HCT116 (cell line): ENCODE data around the gene TLE5. TPM values are rescaled to one million over a fixed set of nuclear protein-coding genes. Genes with fewer than 3 reads are reported as not detected.

Source experiments
- ATAC-seq: fragments of 200-7000 bp; cut with Tn5 transposase; 2 replicates; pipeline ENCODE4 v1.9.1; 2020; ENCODE audit warnings: mild to moderate bottlenecking, moderate library complexity
- BruUV-seq: library from RNA; stranded (reverse); fragments of 400-500 nt; replicated peaks from 2 replicates; lab custom pipeline; 2021; lab: Mats Ljungman, UMichigan
- CTCF ChIA-PET: fragments of 300-600 bp; sonication (Branson Sonifier 250); formaldehyde crosslinking; loops from one replicate; lab custom pipeline; 2021; ENCODE audit warnings: antibody characterized with exemption; lab: Charles Lee
- POLR2A ChIA-PET: fragments of 300-600, 350-600 bp; sonication (Branson Sonifier 250); formaldehyde crosslinking; loops from one replicate; lab custom pipeline; 2021; ENCODE audit warnings: antibody characterized with exemption; lab: Charles Lee
- RAD21 ChIA-PET, 2 experiments: fragments of 300-600 bp; sonication (Branson Sonifier 250); formaldehyde crosslinking; loops; one replicate each; lab custom pipeline; 2023; ENCODE audit warnings: low total read pairs in 2 of 2; ENCODE audit not compliant: uncharacterized antibody in 2 of 2, unreplicated experiment in 2 of 2, low non-redundant PET in 1 of 2; lab: Charles Lee
- DNase-seq: peaks from one replicate; pipeline ENCODE4 v3.0.0-alpha.2; 2010; ENCODE audit warnings: low read depth, low spot score
- H2AFZ ChIP-seq: fragments of 200-600 bp; shearing (Covaris generic), sonication (generic); 2 replicates; pipeline ENCODE4 v1.6.1; 2017; ENCODE audit warnings: low read depth, mixed run types, mixed read lengths, antibody characterized with exemption, low read length; ENCODE audit not compliant: poor library complexity, severe bottlenecking
- H3K27ac ChIP-seq: 2 replicates; pipeline ENCODE4 v1.5.1; 2012; ENCODE audit warnings: low read depth, low read length
- H3K27me3 ChIP-seq: fragments of 200-600 bp; sonication (generic); 2 replicates; pipeline ENCODE4 v1.6.1; 2016; ENCODE audit warnings: mixed run types, low read length, mixed read lengths; ENCODE audit not compliant: insufficient read depth
- H3K36me3 ChIP-seq, 2 experiments: fragments of 200-500 bp in 1 of 2; fragments of 200-600 bp in 1 of 2; sonication (Bioruptor generic) in 1 of 2; sonication (generic) in 1 of 2; 2 replicates each; pipeline versions ENCODE4 v1.5.1 to v1.6.1; 2014 to 2016; ENCODE audit warnings: low read length in 2 of 2, inconsistent platforms in 1 of 2, mixed read lengths in 1 of 2, mixed run types in 1 of 2; ENCODE audit not compliant: insufficient read depth in 2 of 2, control insufficient read depth in 1 of 2
- H3K4me1 ChIP-seq, 2 experiments: fragments of 200-600 bp in 1 of 2; sonication (generic) in 1 of 2; 2 replicates each; pipeline versions ENCODE4 v1.5.1 to v1.6.1; 2012 to 2017; ENCODE audit warnings: low read length in 2 of 2, inconsistent platforms in 1 of 2, mild to moderate bottlenecking in 1 of 2, mixed read lengths in 1 of 2, mixed run types in 1 of 2, moderate library complexity in 1 of 2; ENCODE audit not compliant: insufficient read depth in 2 of 2, control insufficient read depth in 1 of 2
- H3K4me2 ChIP-seq: fragments of 200-600 bp; sonication (generic); 2 replicates; pipeline ENCODE4 v1.6.1; 2017; ENCODE audit warnings: mixed run types, low read length, mixed read lengths
- H3K4me3 ChIP-seq, 2 experiments: fragments of 200-600 bp in 1 of 2; sonication (generic) in 1 of 2; replicated peaks in 1 of 2; 2 replicates each; pipeline ENCODE4 v1.5.1; 2011 to 2016; ENCODE audit warnings: low read length in 2 of 2, control low read depth in 1 of 2, low read depth in 1 of 2, mild to moderate bottlenecking in 1 of 2, mixed read lengths in 1 of 2, mixed run types in 1 of 2
- H3K79me2 ChIP-seq: fragments of 200-600 bp; sonication (generic); 2 replicates; pipeline ENCODE4 v1.6.1; 2017; ENCODE audit warnings: mild to moderate bottlenecking, mixed run types, low read length, moderate library complexity, mixed read lengths; ENCODE audit not compliant: insufficient read depth
- H3K9ac ChIP-seq: fragments of 200-600 bp; sonication (generic); 2 replicates; pipeline ENCODE4 v1.6.1; 2016; ENCODE audit warnings: low read length, mixed read lengths
- H3K9me2 ChIP-seq: fragments of 200-600 bp; sonication (generic), shearing (Covaris generic); 2 replicates; pipeline ENCODE4 v1.6.1; 2017; ENCODE audit warnings: mixed run types, mild to moderate bottlenecking, moderate library complexity; ENCODE audit not compliant: insufficient read depth
- H3K9me3 ChIP-seq, 2 experiments: fragments of 200-500 bp in 1 of 2; fragments of 200-600 bp in 1 of 2; sonication (Bioruptor generic) in 1 of 2; sonication (generic) in 1 of 2; 2 replicates each; pipeline ENCODE4 v1.6.1; 2014 to 2017; ENCODE audit warnings: low read length in 2 of 2, mixed read lengths in 2 of 2, inconsistent platforms in 1 of 2, low read depth in 1 of 2, mild to moderate bottlenecking in 1 of 2, mixed run types in 1 of 2, moderate library complexity in 1 of 2; ENCODE audit not compliant: control insufficient read depth in 1 of 2, insufficient read depth in 1 of 2
- H4K20me1 ChIP-seq: fragments of 200-600 bp; sonication (generic), shearing (Covaris generic); 2 replicates; pipeline ENCODE4 v1.6.1; 2017; ENCODE audit warnings: mixed run types, mild to moderate bottlenecking, moderate library complexity; ENCODE audit not compliant: insufficient read depth
- ATF3 ChIP-seq: IDR thresholded peaks from 2 replicates; pipeline ENCODE4 v1.6.1; 2012
- CBX3 ChIP-seq: IDR thresholded peaks from 2 replicates; pipeline ENCODE4 v1.6.1; 2012; ENCODE audit warnings: low read depth
- CEBPB ChIP-seq: IDR thresholded peaks from 2 replicates; pipeline ENCODE4 v1.6.1; 2012; ENCODE audit warnings: low read depth
- ELF1 ChIP-seq: IDR thresholded peaks from 2 replicates; pipeline ENCODE4 v1.6.1; 2012; ENCODE audit warnings: low read depth, borderline replicate concordance
- EZH2phosphoT487 ChIP-seq: fragments of 200-600 bp; IDR thresholded peaks from 2 replicates; pipeline ENCODE4 v1.6.1; 2018; ENCODE audit warnings: antibody characterized with exemption, borderline replicate concordance
- FOSL1 ChIP-seq: IDR thresholded peaks from 2 replicates; pipeline ENCODE4 v1.6.1; 2012; ENCODE audit warnings: low read depth
- POLR2AphosphoS5 ChIP-seq: IDR thresholded peaks from 2 replicates; pipeline ENCODE4 v1.6.1; 2011; ENCODE audit warnings: mild to moderate bottlenecking, low read depth, low read length, moderate library complexity
- RAD21 ChIP-seq: IDR thresholded peaks from 2 replicates; pipeline ENCODE4 v1.6.1; 2012; ENCODE audit warnings: low read depth, mild to moderate bottlenecking
- SIN3A ChIP-seq: IDR thresholded peaks from 2 replicates; pipeline ENCODE4 v1.6.1; 2012; ENCODE audit warnings: low read depth
- YY1 ChIP-seq: IDR thresholded peaks from 2 replicates; pipeline ENCODE4 v1.6.1; 2011; ENCODE audit warnings: low read length, low read depth, moderate library complexity, mild to moderate bottlenecking; ENCODE audit not compliant: insufficient replicate concordance; ENCODE audit errors: extremely low read depth
- ZFX ChIP-seq: fragments of 450-650 bp; IDR thresholded peaks from 2 replicates; pipeline ENCODE4 v1.6.1; 2017
- intact Hi-C: fragments of 100-400 bp; cut with micrococcal nuclease; formaldehyde crosslinking; loops from 2 replicates; pipeline ENCODE4 v1.10.0; 2022
- total RNA-seq: library from RNA; stranded (reverse); gene quantifications from one replicate; pipeline ENCODE4 v1.2.1, GENCODE V29; 2021; ENCODE audit not compliant: unreplicated experiment

Gene TLE5
- total RNA-seq, 1 experiment from 2014 or later = 263 TPM

- no peak for TF ChIP-seq EZH2phosphoT487
- TF ChIP-seq, all 23 proteins: peak for 3
Observed at GRCh38 chr19:3039641-3040077, 22.6 kb downstream of the TLE5 start (continued).

GRCh38 chr19:3039125-3039524, 23.2 kb downstream of the TLE5 start:
- Histone ChIP-seq H3K27ac (peak overlapping the region; percentile 24; the same call in 1 of the 2 replicates), H3K4me3 (no peak overlapping the region), H3K4me2 (peak overlapping the region; percentile 42), H2AFZ (peak overlapping the region; percentile 77), H3K27me3 (no peaks in the 10 kb centered on the region), H3K9ac (no peak overlapping the region), H3K9me3 (no peaks in the 10 kb centered on the region), H3K36me3 (no peaks in the 10 kb centered on the region), H3K79me2 (no peaks in the 10 kb centered on the region), H3K4me1 (peaks cover 34 to 54% of the 10 kb centered on the region in 2 experiments), H3K9me2 (no peaks in the 10 kb centered on the region)
- ChIA-PET RAD21 (interaction anchor here (0.6 to 1.3 kb wide), 3 partner anchors 65 to 87 kb away, joined by 3 to 7 read pairs (median 5); no protein-coding TSS in a partner anchor), POLR2A (interaction anchor here (0.6 to 1.2 kb wide), 3 partner anchors 13 to 239 kb away, joined by 3 to 5 read pairs (median 4); no protein-coding TSS in a partner anchor), CTCF (interaction anchor here (1.2 kb wide), 1 partner anchor 65 kb away, joined by 4 read pairs; no protein-coding TSS in a partner anchor)
- intact Hi-C loops = no loop called here
- ATAC-seq (no peak), DNase-seq (no peak)
- no TSS peak for BruUV-seq
- TF ChIP-seq FOSL1 (no peak), ZFX (no peak), YY1 (no peak), CEBPB (no peak)
- TF ChIP-seq, all 23 proteins: peak for 0
- no peaks in the 10 kb centered on the region for H4K20me1 ChIP-seq

GRCh38 chr19:3038214-3038613, 24.1 kb downstream of the TLE5 start:
- intact Hi-C loops = no loop called here
- no peaks in the 10 kb centered on the region for H4K20me1 ChIP-seq
- DNase-seq = no peak
- no peak for ATAC-seq
- H3K9ac ChIP-seq = no peak overlapping the region
- POLR2A ChIA-PET = no interaction called here
- H3K4me2 ChIP-seq = peak overlapping the region; percentile 98; the same call in 1 of the 2 replicates
- no peaks in the 10 kb centered on the region for H3K36me3 ChIP-seq
- CTCF ChIA-PET = interaction anchor here (1.3 kb wide), 1 partner anchor 76 kb away, joined by 3 read pairs; no protein-coding TSS in a partner anchor
- BruUV-seq = no TSS peak
- H3K27me3 ChIP-seq = no peaks in the 10 kb centered on the region
- no peaks in the 10 kb centered on the region for H3K9me3 ChIP-seq
- no peaks in the 10 kb centered on the region for H3K9me2 ChIP-seq
- RAD21 ChIA-PET = interaction anchor here (0.6 to 1.2 kb wide), 2 partner anchors 88 to 91 kb away, joined by 3 to 4 read pairs; no protein-coding TSS in a partner anchor
- no peak overlapping the region for H3K27ac ChIP-seq
- H3K4me1 ChIP-seq = peaks cover 34 to 61% of the 10 kb centered on the region in 2 experiments
- H3K79me2 ChIP-seq = no peaks in the 10 kb centered on the region
- H3K4me3 ChIP-seq = no peak overlapping the region
- TF ChIP-seq RAD21 (no peak), EZH2phosphoT487 (no peak), CBX3 (no peak), CEBPB (no peak), SIN3A (no peak), ATF3 (no peak), ELF1 (no peak), POLR2AphosphoS5 (no peak)
- TF ChIP-seq, all 23 proteins: peak for 0
- no peak overlapping the region for H2AFZ ChIP-seq
